NCI-H2081 (cell line): ENCODE measurements around the gene SLC25A11.
A peak's percentile ranks its signal among the peaks of the same experiment; 100 is the strongest.
"Not testable (repeated sequence)": the region's sequence is repeated elsewhere in the genome, so short reads cannot be mapped to it uniquely, and the experiment has no call there.

ENCODE experiments used
- DNase-seq, 2 experiments: peaks; one replicate each; lab custom pipeline; 2025; lab: John Stamatoyannopoulos, UW

Gene SLC25A11

GRCh38 chr17:4920351-4921048 is 19.3 kb downstream of the SLC25A11 start:
- DNase-seq = no peak

GRCh38 chr17:4919511-4920047 is 20.3 kb downstream of the SLC25A11 start:
- no peak for DNase-seq

GRCh38 chr17:4914551-4914950 is 25.3 kb downstream of the SLC25A11 start:
- DNase-seq = not testable (repeated sequence)

GRCh38 chr17:4913994-4914393 is 25.9 kb downstream of the SLC25A11 start:
- no peak for DNase-seq

- DNase-seq = peak; percentile 60 to 73
Measured at GRCh38 chr17:4908711-4909496, 30.9 kb downstream of the SLC25A11 start.

GRCh38 chr17:4908301-4908700 is 31.5 kb downstream of the SLC25A11 start:
- DNase-seq = peak; percentile 29 to 63

- DNase-seq = not testable (repeated sequence)
Measured at GRCh38 chr17:4906642-4907041, 33.2 kb downstream of the SLC25A11 start.

- peak; percentile 77 to 78 for DNase-seq
Measured at GRCh38 chr17:4903051-4903818, 36.6 kb downstream of the SLC25A11 start, which contains the start of gene CHRNE. CHRNE (minus strand) TSS chr17:4903098; CDS start chr17:4903063, 35 bp downstream.

- DNase-seq = no peak
Measured at GRCh38 chr17:4902540-4902939, 37.3 kb downstream of the SLC25A11 start.

GRCh38 chr17:4901648-4902344 is 38.0 kb downstream of the SLC25A11 start:
- DNase-seq = no peak

- no peak for DNase-seq
Measured at GRCh38 chr17:4901108-4901647, 38.7 kb downstream of the SLC25A11 start.

GRCh38 chr17:4900231-4901107 is 39.4 kb downstream of the SLC25A11 start:
- no peak for DNase-seq

- peak; percentile 38 to 41 for DNase-seq
Measured at GRCh38 chr17:4899341-4900230, 40.3 kb downstream of the SLC25A11 start, which contains the start of gene C17orf107. C17orf107 (plus strand) TSS chr17:4899536; CDS start chr17:4899763, 227 bp downstream.

- DNase-seq = no peak
Measured at GRCh38 chr17:4898927-4899326, 40.9 kb downstream of the SLC25A11 start.

GRCh38 chr17:4898351-4898750 is 41.5 kb downstream of the SLC25A11 start:
- DNase-seq = no peak

GRCh38 chr17:4897785-4898184 is 42.1 kb downstream of the SLC25A11 start:
- DNase-seq = no peak

- no peak for DNase-seq
Measured at GRCh38 chr17:4897198-4897687, 42.6 kb downstream of the SLC25A11 start.

- DNase-seq = no peak
Measured at GRCh38 chr17:4896332-4897197, 43.3 kb downstream of the SLC25A11 start.
